ENCODE data around the gene NSG1.

Gene NSG1

GRCh38 chr4:4361883-4362282 is 25.0 kb upstream of the NSG1 start:
- no peak for DNase-seq (ENCODE audit: low read depth, low spot score)
- no peak overlapping the region for H3K9ac ChIP-seq (ENCODE audit: insufficient read length, low read depth)
- no peaks in the 10 kb centered on the region for H3K4me1 ChIP-seq (ENCODE audit: insufficient read depth, insufficient read length)
- no peak overlapping the region for H3K4me3 ChIP-seq (ENCODE audit: insufficient read length, low read depth)
- H3K27me3 ChIP-seq (ENCODE audit: insufficient read depth, insufficient read length) = no peaks in the 10 kb centered on the region
- H3K36me3 ChIP-seq (ENCODE audit: insufficient read depth, insufficient read length, low read length) = no peaks in the 10 kb centered on the region
- H3K9me3 ChIP-seq (ENCODE audit: insufficient read depth, low read length) = peaks cover 34% of the 10 kb centered on the region; the same call in 1 of the 2 replicates
- no peak for TF ChIP-seq ZNF274 (IDR thresholded peaks at IDR 0.05; ENCODE audit: low read depth, low read length)
- TF ChIP-seq SUZ12 (IDR thresholded peaks at IDR 0.05; ENCODE audit: extremely low read depth, insufficient read depth, insufficient read length) = no peak
- TF ChIP-seq YY1 (IDR thresholded peaks at IDR 0.05; ENCODE audit: insufficient read depth, insufficient read length) = no peak

DNA sequence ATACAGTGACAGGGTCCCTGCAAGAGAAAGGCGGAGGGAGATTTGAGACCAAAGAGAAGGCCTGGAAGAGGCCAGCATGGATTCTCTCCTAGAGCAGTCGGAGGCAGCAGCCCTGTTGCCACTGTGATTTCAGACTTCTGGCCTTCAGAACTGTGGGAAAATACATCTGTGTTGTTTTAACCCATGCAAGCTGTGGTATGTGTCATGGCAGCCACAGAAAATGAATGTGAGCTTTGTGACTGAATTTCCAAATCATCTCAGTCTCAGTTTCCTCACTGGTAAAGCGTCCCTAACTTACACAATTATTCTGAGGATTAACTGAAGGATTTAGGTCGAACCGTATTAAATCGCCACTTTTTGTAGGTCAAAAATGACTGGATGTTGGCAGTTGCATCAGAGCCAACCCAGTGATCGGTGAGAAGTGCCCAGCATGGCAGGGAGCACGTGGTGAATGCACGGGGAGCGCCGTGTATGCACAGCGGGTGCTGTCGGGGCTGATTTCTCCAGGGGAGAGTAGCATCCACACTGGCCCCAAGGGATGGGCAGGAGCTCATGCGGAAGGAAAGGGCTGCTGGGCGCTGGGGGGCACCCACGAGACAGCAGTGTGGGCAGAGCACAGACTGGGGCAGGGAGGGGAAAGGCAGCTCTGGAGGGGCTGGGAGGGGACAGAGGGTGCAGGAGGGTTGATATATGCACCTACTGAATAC is 23.8 kb upstream of the NSG1 start:
- DNase-seq (ENCODE audit: low read depth, low spot score) = no peak
- no peaks in the 10 kb centered on the region for H3K27me3 ChIP-seq (ENCODE audit: insufficient read depth, insufficient read length)
- no peaks in the 10 kb centered on the region for H3K36me3 ChIP-seq (ENCODE audit: insufficient read depth, insufficient read length, low read length)
- TF ChIP-seq YY1 (IDR thresholded peaks at IDR 0.05; ENCODE audit: insufficient read depth, insufficient read length) (no peak), SUZ12 (IDR thresholded peaks at IDR 0.05; ENCODE audit: extremely low read depth, insufficient read depth, insufficient read length) (no peak), ZNF274 (IDR thresholded peaks at IDR 0.05; ENCODE audit: low read depth, low read length) (no peak)
- peaks cover 34% of the 10 kb centered on the region; the same call in 1 of the 2 replicates for H3K9me3 ChIP-seq (ENCODE audit: insufficient read depth, low read length)
- H3K9ac ChIP-seq (ENCODE audit: insufficient read length, low read depth) = no peak overlapping the region
- H3K4me3 ChIP-seq (ENCODE audit: insufficient read length, low read depth) = no peak overlapping the region
- no peaks in the 10 kb centered on the region for H3K4me1 ChIP-seq (ENCODE audit: insufficient read depth, insufficient read length)

DNA sequence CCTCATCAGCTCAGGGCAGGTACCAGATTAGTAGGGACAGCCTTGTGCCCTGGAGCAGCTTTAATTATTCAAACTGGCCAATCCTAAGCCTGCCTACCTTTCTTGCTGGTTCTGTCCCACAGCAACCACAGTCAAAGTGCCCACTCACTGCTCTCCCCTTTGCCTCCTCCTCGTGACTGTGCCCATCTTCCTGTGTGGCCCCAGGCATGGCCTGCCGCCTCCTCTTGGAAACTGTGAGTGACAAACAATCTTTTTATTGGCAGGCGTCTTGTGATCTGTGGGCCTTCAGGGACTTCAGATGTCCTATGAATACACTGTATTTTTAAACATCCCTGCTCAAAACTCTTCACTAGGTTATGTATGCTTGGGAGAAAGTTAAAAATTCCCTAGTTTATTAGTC is 22.8 kb upstream of the NSG1 start:
- H3K9ac ChIP-seq (ENCODE audit: insufficient read length, low read depth) = no peak overlapping the region
- H3K27me3 ChIP-seq (ENCODE audit: insufficient read depth, insufficient read length) = no peaks in the 10 kb centered on the region
- peaks cover 34% of the 10 kb centered on the region; the same call in 1 of the 2 replicates for H3K9me3 ChIP-seq (ENCODE audit: insufficient read depth, low read length)
- no peaks in the 10 kb centered on the region for H3K36me3 ChIP-seq (ENCODE audit: insufficient read depth, insufficient read length, low read length)
- DNase-seq (ENCODE audit: low read depth, low spot score) = no peak
- H3K4me1 ChIP-seq (ENCODE audit: insufficient read depth, insufficient read length) = no peaks in the 10 kb centered on the region
- no peak overlapping the region for H3K4me3 ChIP-seq (ENCODE audit: insufficient read length, low read depth)
- TF ChIP-seq SUZ12 (IDR thresholded peaks at IDR 0.05; ENCODE audit: extremely low read depth, insufficient read depth, insufficient read length) (no peak), YY1 (IDR thresholded peaks at IDR 0.05; ENCODE audit: insufficient read depth, insufficient read length) (no peak), ZNF274 (IDR thresholded peaks at IDR 0.05; ENCODE audit: low read depth, low read length) (no peak)

- Histone ChIP-seq H3K27me3 (ENCODE audit: insufficient read depth, insufficient read length) (no peaks in the 10 kb centered on the region), H3K9me3 (ENCODE audit: insufficient read depth, low read length) (peaks cover 34% of the 10 kb centered on the region; the same call in 1 of the 2 replicates)
Observed at GRCh38 chr4:4364486-4365208, 22.3 kb upstream of the NSG1 start.

DNA sequence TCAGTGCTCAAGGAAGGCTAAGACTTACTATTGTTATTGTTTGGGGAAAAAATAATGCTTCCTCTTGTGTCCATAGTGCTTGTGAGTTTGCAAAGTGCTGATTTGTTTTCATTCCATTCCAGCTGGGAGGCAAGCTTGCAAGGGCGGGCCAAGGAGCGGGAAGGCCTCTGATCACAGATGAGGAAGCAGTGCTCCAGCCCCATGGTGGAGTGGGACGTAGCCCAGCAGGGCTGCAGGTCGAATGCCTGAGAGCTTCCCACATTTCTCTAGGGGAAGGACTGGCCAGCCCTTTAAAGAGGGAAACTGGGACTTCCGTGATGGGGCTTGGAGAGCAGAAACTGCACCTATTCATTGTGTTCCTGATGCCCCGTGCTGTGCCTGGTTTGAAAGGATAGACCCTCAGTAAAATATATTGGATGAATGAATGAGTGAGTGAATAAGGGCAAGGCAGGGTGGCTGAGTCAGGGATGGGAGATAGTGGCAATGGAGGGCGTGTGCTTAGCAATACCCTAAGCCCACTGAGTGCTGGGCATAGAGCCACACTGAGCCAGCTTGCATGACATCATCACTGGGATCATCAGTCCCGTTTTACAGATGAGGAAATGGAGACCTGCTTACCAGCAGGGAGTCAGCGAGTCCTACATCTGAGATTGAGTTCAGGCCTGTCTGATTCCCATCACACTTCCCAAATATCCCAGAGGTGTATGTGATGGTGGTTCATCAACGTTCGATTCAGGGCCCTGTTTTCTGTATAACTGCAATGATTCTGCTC is 17.9 kb upstream of the NSG1 start:
- Histone ChIP-seq H3K27me3 (ENCODE audit: insufficient read depth, insufficient read length) (no peaks in the 10 kb centered on the region), H3K9ac (ENCODE audit: insufficient read length, low read depth) (no peak overlapping the region), H3K9me3 (ENCODE audit: insufficient read depth, low read length) (peaks cover 27% of the 10 kb centered on the region; the same call in 1 of the 2 replicates), H3K4me1 (ENCODE audit: insufficient read depth, insufficient read length) (no peaks in the 10 kb centered on the region), H3K36me3 (ENCODE audit: insufficient read depth, insufficient read length, low read length) (no peaks in the 10 kb centered on the region), H3K4me3 (ENCODE audit: insufficient read length, low read depth) (no peak overlapping the region)
- TF ChIP-seq SUZ12 (IDR thresholded peaks at IDR 0.05; ENCODE audit: extremely low read depth, insufficient read depth, insufficient read length) = no peak
- DNase-seq (ENCODE audit: low read depth, low spot score) = no peak

More at GRCh38 chr4:4364486-4365208, 22.3 kb upstream of the NSG1 start:
- TF ChIP-seq SUZ12 (IDR thresholded peaks at IDR 0.05; ENCODE audit: extremely low read depth, insufficient read depth, insufficient read length) = no peak
- no peak for TF ChIP-seq YY1 (IDR thresholded peaks at IDR 0.05; ENCODE audit: insufficient read depth, insufficient read length)
- no peak for TF ChIP-seq ZNF274 (IDR thresholded peaks at IDR 0.05; ENCODE audit: low read depth, low read length)
- Histone ChIP-seq H3K9ac (ENCODE audit: insufficient read length, low read depth) (no peak overlapping the region), H3K36me3 (ENCODE audit: insufficient read depth, insufficient read length, low read length) (no peaks in the 10 kb centered on the region), H3K4me1 (ENCODE audit: insufficient read depth, insufficient read length) (no peaks in the 10 kb centered on the region), H3K4me3 (ENCODE audit: insufficient read length, low read depth) (no peak overlapping the region)
- DNase-seq (ENCODE audit: low read depth, low spot score) = peak; percentile 39

GRCh38 chr4:4374388-4375098 is 12.4 kb upstream of the NSG1 start:
- no peak for DNase-seq (ENCODE audit: low read depth, low spot score)
- H3K4me1 ChIP-seq (ENCODE audit: insufficient read depth, insufficient read length) = peaks cover under 1% of the 10 kb centered on the region
- no peak overlapping the region for H3K9ac ChIP-seq (ENCODE audit: insufficient read length, low read depth)
- no peaks in the 10 kb centered on the region for H3K36me3 ChIP-seq (ENCODE audit: insufficient read depth, insufficient read length, low read length)
- no peaks in the 10 kb centered on the region for H3K9me3 ChIP-seq (ENCODE audit: insufficient read depth, low read length)
- H3K4me3 ChIP-seq (ENCODE audit: insufficient read length, low read depth) = no peak overlapping the region
- peaks cover 7% of the 10 kb centered on the region for H3K27me3 ChIP-seq (ENCODE audit: insufficient read depth, insufficient read length)
- no peak for TF ChIP-seq YY1 (IDR thresholded peaks at IDR 0.05; ENCODE audit: insufficient read depth, insufficient read length)
- TF ChIP-seq SUZ12 (IDR thresholded peaks at IDR 0.05; ENCODE audit: extremely low read depth, insufficient read depth, insufficient read length) = no peak
- TF ChIP-seq ZNF274 (IDR thresholded peaks at IDR 0.05; ENCODE audit: low read depth, low read length) = no peak
